HepG2 (cell line): ENCODE measurements around the gene CARD8. TPM values are rescaled to one million over a fixed set of nuclear protein-coding genes. Genes with fewer than 3 reads are reported as not detected.

ENCODE experiments used
- BRCA1 ChIP-seq: sonication (generic); formaldehyde crosslinking; IDR thresholded peaks from 2 replicates; pipeline ENCODE4 v1.4.0; 2020; ENCODE audit warnings: missing genetic modification reagents
- FOSL2 ChIP-seq: sonication (generic); formaldehyde crosslinking; IDR thresholded peaks from 2 replicates; pipeline ENCODE4 v1.4.0; 2020; ENCODE audit warnings: missing genetic modification reagents
- GATA4 ChIP-seq: sonication (generic); IDR thresholded peaks from 2 replicates; pipeline ENCODE4 v1.6.1; 2016; ENCODE audit warnings: antibody characterized with exemption, low read depth, borderline replicate concordance
- HOXA3 ChIP-seq: sonication (generic); formaldehyde crosslinking; IDR thresholded peaks from 2 replicates; pipeline ENCODE4 v1.5.0; 2020; ENCODE audit warnings: missing genetic modification reagents
- KAT8 ChIP-seq: IDR thresholded peaks from 2 replicates; pipeline ENCODE4 v1.6.1; 2016; ENCODE audit warnings: missing genetic modification reagents, missing compliant biosample characterization
- KDM2A ChIP-seq: sonication (generic); formaldehyde crosslinking; IDR thresholded peaks from 2 replicates; pipeline ENCODE4 v1.4.0; 2020; ENCODE audit warnings: low read depth, missing genetic modification reagents, borderline replicate concordance
- KLF12 ChIP-seq: sonication (generic); formaldehyde crosslinking; IDR thresholded peaks from 2 replicates; pipeline ENCODE4 v1.4.0; 2020; ENCODE audit warnings: missing genetic modification reagents, borderline replicate concordance
- KLF6 ChIP-seq: IDR thresholded peaks from 2 replicates; pipeline ENCODE4 v1.8.0; 2016; ENCODE audit warnings: missing biosample characterization, missing genetic modification reagents
- PHB2 ChIP-seq: fragments of 450-650 bp; IDR thresholded peaks from 2 replicates; pipeline ENCODE4 v1.6.1; 2018; ENCODE audit not compliant: partially characterized antibody
- SIX4 ChIP-seq: sonication (generic); formaldehyde crosslinking; IDR thresholded peaks from 2 replicates; pipeline ENCODE4 v1.4.0; 2020; ENCODE audit warnings: missing genetic modification reagents
- SP5 ChIP-seq: IDR thresholded peaks from 2 replicates; pipeline ENCODE4 v1.6.1; 2016; ENCODE audit warnings: low read depth, borderline replicate concordance
- SPEN ChIP-seq: sonication (generic); formaldehyde crosslinking; IDR thresholded peaks from 2 replicates; pipeline ENCODE4 v1.5.1; 2020; ENCODE audit warnings: low read depth, mild to moderate bottlenecking, missing genetic modification reagents
- TOE1 ChIP-seq: sonication (generic); formaldehyde crosslinking; IDR thresholded peaks from 2 replicates; pipeline ENCODE4 v1.4.0; 2020; ENCODE audit warnings: mild to moderate bottlenecking, missing genetic modification reagents
- ZBTB7A ChIP-seq: sonication (generic); formaldehyde crosslinking; IDR thresholded peaks from 2 replicates; pipeline ENCODE4 v1.8.0; 2022; ENCODE audit warnings: mild to moderate bottlenecking, missing genetic modification reagents
- ZNF441 ChIP-seq: sonication (generic); formaldehyde crosslinking; IDR thresholded peaks from 2 replicates; pipeline ENCODE4 v1.7.0; 2021; ENCODE audit warnings: missing genetic modification reagents, borderline replicate concordance
- ZNF546 ChIP-seq: sonication (generic); formaldehyde crosslinking; conservative IDR thresholded peaks from 2 replicates; pipeline ENCODE4 v1.8.1; 2023; ENCODE audit warnings: mild to moderate bottlenecking, missing genetic modification reagents
- ZNF841 ChIP-seq: sonication (generic); formaldehyde crosslinking; IDR thresholded peaks from 2 replicates; pipeline ENCODE4 v1.8.1; 2023; ENCODE audit warnings: missing genetic modification reagents, borderline replicate concordance
- polyA plus RNA-seq, 8 experiments: library from polyadenylated mRNA; depleted of rRNA in 3 of 8; stranded (reverse) in 7 of 8; unstranded in 1 of 8; fragments of >200 nt; fragmentation: Illumina TruSeq in 4 of 8; extraction: Trizol in 4 of 8; gene quantifications; 2 replicates each; pipeline versions ENCODE4 v1.2.1 to v1.2.3, GENCODE V29; 2011 to 2016; ENCODE audit warnings: low read depth in 4 of 8, missing spikeins in 1 of 8, mixed read lengths in 1 of 8; ENCODE audit not compliant: insufficient read depth in 1 of 8
- total RNA-seq, 5 experiments: library from RNA; depleted of rRNA; stranded (reverse); fragments of >200 nt; fragmentation: Illumina TruSeq; extraction: Trizol; gene quantifications; 2 replicates each; pipeline ENCODE4 v1.2.3, GENCODE V29; 2016; ENCODE audit warnings: low read depth in 1 of 5
- TF ChIP-seq, protein P1 (sequence below): IDR thresholded peaks from 2 replicates; pipeline ENCODE4 v1.6.1; 2016; ENCODE audit warnings: low read depth
- TF ChIP-seq, protein P2 (sequence below): IDR thresholded peaks from 2 replicates; pipeline ENCODE4 v1.6.1; 2016; ENCODE audit warnings: missing biosample characterization, missing genetic modification reagents, low read depth
- TF ChIP-seq, protein P3 (sequence below): IDR thresholded peaks from 2 replicates; pipeline ENCODE4 v1.6.1; 2016; ENCODE audit warnings: mild to moderate bottlenecking, missing biosample characterization, missing genetic modification reagents
- TF ChIP-seq, protein P4 (sequence below): sonication (generic); formaldehyde crosslinking; IDR thresholded peaks from 2 replicates; pipeline ENCODE4 v1.9.0; 2021; ENCODE audit warnings: missing genetic modification reagents, borderline replicate concordance
- TF ChIP-seq, protein P5 (sequence below): sonication (generic); formaldehyde crosslinking; IDR thresholded peaks from 2 replicates; pipeline ENCODE4 v1.8.1; 2023; ENCODE audit warnings: mild to moderate bottlenecking, moderate library complexity, missing genetic modification reagents
- TF ChIP-seq, protein P6 (sequence below): IDR thresholded peaks from 2 replicates; pipeline ENCODE4 v1.6.1; 2018; ENCODE audit warnings: missing genetic modification reagents

Gene CARD8
- total and polyA plus RNA-seq, 2 of the 13 experiments (the other 11 are each of a cell fraction or from before 2014, with no cell fraction given) = 15.0 to 19.2 TPM

DNA sequence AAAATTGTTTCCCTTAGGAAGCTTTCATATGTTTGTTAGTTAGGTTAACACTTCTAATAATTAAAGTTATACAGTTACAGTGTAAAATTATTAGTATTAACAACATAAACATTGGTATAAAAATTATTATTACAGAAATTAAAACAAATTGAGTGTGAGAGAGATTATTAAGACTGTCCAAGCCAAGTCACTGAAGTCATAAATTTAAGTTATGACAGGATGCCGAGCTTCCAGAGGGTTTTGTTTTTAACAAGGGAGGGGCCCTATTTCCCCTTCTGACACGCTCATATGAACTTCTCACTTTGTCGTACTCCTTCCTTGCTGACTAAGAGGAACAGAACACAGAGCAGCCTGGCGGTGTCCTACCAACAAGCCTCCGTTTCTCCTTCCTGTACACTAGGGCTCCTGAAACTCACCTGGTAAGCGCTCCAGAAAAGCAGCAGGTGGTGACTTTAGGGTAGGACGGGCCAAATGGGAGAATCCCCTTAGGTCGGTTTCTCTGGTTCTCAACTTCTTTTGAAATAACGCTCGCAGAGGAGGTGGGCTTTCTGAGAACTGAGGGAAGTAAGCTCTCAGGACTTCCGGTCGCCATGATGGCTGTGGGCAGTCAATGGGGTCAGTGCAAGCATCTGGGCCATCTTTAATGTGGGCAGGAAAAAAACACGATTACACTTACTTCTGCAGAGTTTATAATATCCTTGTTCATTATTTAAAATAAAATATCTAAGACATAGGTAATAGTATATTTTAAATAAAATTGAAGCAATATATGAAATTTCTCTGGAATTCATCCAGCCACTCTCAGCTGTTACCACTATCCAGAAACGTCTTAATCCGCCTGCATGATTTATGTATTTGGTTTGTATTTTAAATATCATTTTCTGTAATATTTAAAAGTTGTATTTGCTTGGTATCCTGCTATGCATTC lies at the start of gene CARD8 (continued):
- TF ChIP-seq HOXA3 (CRISPR knock-in tag) (peak; percentile 94), BRCA1 (CRISPR knock-in tag) (no peak), KLF12 (CRISPR knock-in tag) (no peak), ZBTB7A (CRISPR knock-in tag) (no peak), SP5 (CRISPR knock-in tag) (0 out of 2 replicates have a peak, but pooled peaks have one; percentile 29), SPEN (CRISPR knock-in tag) (no peak), ZNF441 (CRISPR knock-in tag) (no peak), KDM2A (CRISPR knock-in tag) (no peak), ZNF841 (CRISPR knock-in tag) (no peak), SIX4 (CRISPR knock-in tag) (0 out of 2 replicates have a peak, but pooled peaks have one; percentile 19), KLF6 (no peak), PHB2 (no peak), GATA4 (0 out of 2 replicates have a peak, but pooled peaks have one; percentile 19), ZNF546 (CRISPR knock-in tag) (no peak), FOSL2 (0 out of 2 replicates have a peak, but pooled peaks have one; percentile 33), KAT8 (CRISPR knock-in tag) (peak; percentile 84), TOE1 (CRISPR knock-in tag) (no peak)
- TF ChIP-seq, protein P1, sequence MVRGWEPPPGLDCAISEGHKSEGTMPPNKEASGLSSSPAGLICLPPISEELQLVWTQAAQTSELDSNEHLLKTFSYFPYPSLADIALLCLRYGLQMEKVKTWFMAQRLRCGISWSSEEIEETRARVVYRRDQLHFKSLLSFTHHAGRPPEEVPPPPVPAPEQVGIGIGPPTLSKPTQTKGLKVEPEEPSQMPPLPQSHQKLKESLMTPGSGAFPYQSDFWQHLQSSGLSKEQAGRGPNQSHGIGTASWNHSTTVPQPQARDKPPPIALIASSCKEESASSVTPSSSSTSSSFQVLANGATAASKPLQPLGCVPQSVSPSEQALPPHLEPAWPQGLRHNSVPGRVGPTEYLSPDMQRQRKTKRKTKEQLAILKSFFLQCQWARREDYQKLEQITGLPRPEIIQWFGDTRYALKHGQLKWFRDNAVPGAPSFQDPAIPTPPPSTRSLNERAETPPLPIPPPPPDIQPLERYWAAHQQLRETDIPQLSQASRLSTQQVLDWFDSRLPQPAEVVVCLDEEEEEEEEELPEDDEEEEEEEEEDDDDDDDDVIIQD = peak; percentile 45; the same call in 1 of the 2 replicates
- TF ChIP-seq, protein P2, sequence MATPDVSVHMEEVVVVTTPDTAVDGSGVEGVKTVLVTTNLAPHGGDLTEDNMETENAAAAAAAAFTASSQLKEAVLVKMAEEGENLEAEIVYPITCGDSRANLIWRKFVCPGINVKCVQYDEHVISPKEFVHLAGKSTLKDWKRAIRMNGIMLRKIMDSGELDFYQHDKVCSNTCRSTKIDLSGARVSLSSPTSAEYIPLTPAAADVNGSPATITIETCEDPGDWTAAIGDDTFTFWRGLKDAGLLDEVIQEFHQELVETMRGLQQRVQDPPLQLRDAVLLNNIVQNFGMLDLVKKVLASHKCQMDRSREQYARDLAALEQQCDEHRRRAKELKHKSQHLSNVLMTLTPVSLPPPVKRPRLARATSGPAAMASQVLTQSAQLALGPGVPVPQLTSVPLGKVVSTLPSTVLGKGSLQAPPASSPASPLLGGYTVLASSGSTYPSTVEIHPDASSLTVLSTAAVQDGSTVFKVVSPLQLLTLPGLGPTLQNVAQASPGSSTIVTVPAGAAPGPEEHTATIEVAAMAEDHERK = no peak
- TF ChIP-seq, protein P3, sequence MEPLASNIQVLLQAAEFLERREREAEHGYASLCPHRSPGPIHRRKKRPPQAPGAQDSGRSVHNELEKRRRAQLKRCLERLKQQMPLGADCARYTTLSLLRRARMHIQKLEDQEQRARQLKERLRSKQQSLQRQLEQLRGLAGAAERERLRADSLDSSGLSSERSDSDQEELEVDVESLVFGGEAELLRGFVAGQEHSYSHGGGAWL (CRISPR knock-in tag) = no peak
- TF ChIP-seq, protein P4, sequence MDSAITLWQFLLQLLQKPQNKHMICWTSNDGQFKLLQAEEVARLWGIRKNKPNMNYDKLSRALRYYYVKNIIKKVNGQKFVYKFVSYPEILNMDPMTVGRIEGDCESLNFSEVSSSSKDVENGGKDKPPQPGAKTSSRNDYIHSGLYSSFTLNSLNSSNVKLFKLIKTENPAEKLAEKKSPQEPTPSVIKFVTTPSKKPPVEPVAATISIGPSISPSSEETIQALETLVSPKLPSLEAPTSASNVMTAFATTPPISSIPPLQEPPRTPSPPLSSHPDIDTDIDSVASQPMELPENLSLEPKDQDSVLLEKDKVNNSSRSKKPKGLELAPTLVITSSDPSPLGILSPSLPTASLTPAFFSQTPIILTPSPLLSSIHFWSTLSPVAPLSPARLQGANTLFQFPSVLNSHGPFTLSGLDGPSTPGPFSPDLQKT (CRISPR knock-in tag) = no peak
- TF ChIP-seq, protein P5, sequence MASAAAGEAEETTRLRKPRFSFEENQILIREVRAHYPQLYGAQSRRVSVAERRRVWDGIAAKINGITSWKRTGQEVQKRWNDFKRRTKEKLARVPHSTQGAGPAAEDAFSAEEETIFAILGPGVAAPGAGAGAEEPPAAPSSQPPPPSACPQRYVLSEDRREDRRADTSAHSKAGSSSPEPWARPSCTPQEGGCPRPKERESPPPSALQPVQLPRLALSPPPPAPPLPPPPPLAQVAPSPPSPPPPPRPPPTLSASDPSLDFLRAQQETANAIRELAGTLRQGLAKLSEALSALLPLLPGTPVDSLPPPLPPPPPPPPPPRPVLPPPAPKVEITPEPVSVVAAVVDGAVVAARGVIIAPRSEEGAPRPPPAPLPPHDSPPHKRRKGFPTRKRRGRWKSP (CRISPR knock-in tag) = no peak
- TF ChIP-seq, protein P6, sequence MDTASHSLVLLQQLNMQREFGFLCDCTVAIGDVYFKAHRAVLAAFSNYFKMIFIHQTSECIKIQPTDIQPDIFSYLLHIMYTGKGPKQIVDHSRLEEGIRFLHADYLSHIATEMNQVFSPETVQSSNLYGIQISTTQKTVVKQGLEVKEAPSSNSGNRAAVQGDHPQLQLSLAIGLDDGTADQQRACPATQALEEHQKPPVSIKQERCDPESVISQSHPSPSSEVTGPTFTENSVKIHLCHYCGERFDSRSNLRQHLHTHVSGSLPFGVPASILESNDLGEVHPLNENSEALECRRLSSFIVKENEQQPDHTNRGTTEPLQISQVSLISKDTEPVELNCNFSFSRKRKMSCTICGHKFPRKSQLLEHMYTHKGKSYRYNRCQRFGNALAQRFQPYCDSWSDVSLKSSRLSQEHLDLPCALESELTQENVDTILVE (CRISPR knock-in tag) = 0 out of 2 replicates have a peak, but pooled peaks have one; percentile 19
